Non-pigmented ciliary epithelial cell (primary cell): Measurements from ENCODE around the gene FBLN2.

Experiments
- DNase-seq: peaks from one replicate; pipeline ENCODE4 v3.0.0-alpha.2; 2010; ENCODE audit warnings: low read depth

FBLN2 gene

GRCh38 chr3:13567684-13568514 is 19.0 kb downstream of the FBLN2 start:
- no peak for DNase-seq

- no peak for DNase-seq
Observed at GRCh38 chr3:13568515-13569028, 19.6 kb downstream of the FBLN2 start.

DNA sequence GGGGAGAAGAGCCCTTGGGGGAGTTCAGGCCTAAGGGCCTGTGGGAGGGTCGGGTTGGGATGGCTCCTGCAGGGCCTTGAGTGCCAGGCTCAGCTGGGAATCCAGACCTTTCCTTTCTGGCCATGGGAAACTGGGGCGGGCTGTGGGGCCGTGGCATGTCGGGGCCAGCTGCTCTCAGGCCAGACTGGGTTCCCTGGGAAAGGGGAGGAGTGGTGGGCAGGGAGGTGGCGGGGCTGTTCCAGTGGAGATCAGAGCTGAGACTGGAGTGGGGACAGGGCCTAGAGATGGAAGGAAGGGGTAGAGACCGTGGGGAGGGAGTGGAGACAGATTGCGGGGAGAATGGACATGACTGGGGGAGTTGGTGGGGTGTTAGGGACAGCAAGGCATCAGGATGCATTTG is 20.3 kb downstream of the FBLN2 start:
- DNase-seq = no peak

DNA sequence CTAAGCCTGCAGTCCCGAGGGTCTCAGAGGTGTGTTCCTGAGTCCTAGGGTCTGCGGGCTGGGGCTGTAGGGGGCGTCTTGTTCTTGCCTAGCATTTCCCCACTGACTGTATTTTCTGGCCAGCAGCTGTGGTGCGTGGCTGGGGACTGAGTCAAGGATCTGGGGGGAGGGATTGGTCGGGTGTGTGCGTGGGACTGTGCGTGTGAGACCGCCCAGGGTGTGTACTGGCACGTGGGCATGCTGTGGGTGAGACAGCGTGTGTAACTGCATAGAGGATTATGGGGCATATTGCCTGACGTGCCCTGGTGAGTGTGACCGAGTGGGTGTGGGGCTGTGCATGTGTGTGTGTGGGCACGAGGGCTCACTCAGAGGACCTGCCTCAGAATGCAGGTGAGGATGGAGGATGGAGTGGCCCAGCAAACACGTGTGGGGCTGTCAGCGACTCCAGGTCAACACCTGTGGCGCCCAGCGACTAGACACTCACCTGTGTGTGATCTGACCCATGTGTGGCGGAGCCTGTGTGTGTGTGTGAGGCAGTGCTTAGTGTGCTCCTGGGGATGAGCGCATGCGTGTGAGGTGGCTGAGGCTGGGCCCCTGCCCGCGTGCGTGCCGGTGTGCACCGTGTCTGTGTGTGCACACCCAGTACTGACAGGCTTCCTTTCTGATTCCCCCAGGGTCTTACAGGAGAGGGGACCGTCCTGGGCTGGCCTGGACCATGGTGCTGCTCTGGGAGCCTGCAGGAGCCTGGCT is 20.9 kb downstream of the FBLN2 start:
- DNase-seq = no peak

GRCh38 chr3:13570391-13571194 is 21.7 kb downstream of the FBLN2 start:
- no peak for DNase-seq

DNA sequence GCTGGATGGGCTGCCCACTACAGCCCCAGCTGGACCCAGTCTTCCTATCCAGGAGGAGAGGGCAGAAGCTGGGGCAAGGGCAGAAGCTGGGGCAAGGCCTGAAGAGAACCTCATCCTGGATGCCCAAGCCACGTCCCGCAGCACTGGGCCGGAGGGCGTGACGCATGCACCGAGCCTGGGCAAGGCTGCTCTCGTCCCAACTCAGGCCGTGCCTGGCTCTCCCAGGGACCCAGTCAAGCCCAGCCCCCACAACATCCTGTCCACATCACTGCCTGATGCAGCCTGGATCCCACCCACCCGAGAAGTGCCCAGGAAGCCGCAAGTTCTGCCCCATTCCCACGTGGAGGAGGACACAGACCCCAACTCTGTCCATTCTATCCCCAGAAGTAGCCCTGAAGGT is 22.3 kb downstream of the FBLN2 start:
- DNase-seq = no peak

DNA sequence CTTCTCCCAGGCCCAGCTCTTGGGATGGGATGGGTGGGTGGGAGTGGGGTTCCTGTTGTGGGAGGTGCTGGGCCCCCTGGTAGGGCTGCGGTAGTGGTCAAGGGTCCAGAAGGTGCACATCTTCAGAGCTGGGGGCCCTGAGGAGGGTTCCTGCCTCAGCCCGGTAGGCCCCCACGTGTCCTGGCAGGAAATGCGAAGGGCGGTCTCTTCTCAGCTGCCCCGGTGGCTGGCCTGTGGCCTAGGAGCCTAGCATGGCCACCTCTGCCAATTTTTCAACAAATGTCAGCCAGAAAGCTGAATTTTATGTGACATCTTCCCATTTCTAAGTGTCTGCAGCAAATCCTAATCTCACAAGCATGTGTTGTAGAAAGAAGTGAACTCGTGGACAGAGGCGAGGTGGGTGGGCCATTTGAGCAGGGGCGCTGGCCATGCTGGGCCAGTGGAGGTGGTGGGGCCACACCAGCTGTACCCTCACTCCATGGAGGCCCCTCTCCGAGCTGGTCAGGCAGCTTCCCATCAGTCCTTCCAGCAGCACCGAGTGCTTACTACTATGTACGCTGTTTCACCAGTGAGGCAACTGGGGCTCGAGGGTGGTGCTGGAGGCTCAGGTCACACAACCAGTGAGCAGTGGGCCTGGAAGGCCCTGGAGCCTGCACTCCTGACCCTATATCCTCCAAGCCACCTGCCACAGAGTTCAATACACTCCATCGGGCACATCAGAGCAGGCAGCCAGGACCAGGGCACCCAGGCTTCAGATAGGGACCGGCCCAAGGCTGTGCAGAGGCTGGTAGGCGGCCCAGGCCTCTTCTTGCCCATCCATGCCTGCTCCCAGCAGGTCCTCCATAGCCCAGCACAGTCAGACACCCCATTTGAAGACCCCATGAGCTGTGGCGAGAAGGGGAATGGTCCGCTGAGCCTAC is 23.2 kb downstream of the FBLN2 start:
- no peak for DNase-seq

GRCh38 chr3:13572926-13573623 is 24.1 kb downstream of the FBLN2 start:
- DNase-seq = no peak

GRCh38 chr3:13574083-13574797 is 25.3 kb downstream of the FBLN2 start:
- no peak for DNase-seq

DNA sequence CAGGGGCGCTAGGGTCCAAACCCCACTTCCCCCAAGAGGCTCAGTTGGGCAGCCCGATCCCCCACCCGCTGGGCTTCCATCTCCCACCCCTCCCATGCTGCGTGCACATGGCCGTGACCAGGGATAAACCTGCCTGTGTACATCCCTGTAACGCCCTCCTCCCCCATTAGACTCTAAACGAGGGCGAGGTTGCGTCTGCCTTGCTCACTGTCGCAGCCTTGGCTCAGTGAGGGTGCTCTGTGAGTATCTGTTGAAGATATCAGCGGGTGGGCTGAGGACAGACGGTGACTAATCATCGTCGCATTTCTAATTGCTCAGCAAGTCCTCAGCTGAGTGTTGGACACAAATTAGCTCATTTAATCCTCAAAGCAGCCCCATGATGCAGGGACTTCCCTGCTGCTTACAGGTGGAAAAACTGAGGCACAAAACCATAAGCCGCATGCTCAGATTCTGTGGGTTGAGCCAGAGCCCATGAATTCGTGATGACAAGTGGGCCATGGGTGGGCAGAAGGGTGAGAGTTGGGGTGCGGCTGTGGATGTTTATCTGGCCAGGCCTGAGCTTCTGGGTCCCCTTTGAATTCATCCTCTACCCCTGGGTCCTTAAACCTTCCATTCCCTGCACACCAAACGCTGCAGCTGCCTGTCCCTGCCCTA is 26.0 kb downstream of the FBLN2 start:
- peak; percentile 24 for DNase-seq

DNA sequence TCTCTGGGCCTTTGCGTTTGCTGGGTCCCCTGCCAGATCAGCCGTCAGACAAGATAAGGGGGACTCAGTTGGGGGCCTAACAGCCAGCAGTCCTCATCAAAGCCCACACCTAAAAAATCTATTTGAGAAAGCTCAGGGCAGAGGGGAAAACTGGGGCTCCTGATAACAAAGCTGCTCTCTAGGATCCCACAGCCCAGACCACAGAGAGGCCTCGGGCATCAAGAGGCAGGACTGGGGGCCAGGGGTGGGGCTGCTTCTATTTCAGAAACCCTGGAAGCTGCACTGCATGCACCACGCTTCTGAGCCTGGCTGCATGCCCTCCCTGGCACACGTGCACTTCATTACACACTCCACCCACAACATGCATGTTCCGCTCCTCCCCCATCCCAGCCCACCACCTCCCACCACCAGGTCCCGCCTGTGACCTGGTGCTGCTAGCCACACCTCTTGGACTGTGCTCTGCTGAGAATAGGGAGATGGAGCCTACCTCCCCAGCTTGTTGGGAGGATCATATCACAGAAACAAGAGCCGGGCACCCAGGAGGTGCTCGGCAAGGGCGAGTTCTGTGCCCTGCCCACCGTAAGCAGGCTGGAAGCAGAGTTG is 26.6 kb downstream of the FBLN2 start:
- DNase-seq = no peak

DNA sequence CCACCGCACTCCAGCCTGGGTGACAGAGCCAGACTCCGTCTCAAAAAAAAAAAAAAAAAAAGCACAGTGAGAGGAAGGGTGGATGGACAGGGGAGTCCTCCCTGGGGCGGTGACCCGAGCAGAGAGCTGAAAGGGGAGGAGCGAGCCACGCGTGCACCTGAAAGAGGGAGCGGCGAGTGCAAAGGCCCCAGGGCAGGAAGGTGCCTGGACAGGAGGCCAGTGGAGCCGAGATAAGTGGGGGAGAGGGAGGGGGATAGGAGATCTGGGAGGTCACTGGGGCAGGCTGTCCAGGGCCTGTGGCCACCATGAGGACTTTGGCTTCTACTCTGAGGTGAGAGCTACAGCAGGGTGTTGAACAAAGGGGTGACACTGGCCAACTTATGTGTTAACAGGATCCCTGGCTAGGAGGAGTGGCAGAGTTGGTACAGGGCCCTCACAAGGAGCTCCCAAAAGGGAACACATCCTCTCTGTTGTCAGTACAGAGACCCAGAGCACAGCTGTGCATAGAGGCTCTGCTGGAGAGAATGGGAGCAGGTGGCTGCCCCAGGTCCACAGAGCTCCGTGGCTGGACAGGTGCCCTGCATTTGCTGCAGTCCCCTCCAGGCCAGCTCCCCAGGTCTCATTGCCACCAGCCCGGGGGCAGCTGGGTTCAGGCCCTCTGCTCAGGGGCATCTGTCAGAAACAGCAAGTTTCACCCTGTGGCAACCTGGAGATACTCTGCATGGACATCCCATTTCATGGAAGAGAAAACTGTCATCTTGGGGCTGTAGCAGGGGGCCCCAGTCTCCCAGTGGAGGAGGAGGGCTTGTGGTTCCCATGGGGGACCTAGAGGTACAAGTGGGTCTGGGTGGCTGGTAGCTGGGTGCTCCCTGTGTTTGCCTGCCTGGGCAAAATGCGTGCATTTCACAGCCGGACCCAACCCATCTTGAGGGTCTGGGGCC is 28.5 kb downstream of the FBLN2 start:
- no peak for DNase-seq

DNA sequence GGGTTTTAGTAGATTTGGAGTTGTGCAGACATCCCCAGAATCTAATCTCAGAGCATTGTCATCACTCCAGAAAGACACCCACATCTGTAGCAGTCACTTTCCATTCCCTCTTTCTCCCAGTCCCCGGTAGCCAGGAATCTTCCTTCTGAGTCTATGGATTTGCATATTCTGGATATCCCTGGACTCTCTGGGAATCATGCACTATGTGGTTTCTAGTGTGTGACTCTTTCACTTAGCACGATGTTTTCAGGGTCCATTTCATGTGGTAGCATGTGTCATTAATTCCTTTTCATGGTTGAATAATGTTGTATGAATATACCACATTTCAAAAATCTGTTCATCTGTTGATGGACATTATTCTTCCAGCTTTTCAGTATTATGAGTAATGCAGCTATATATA is 29.3 kb downstream of the FBLN2 start:
- DNase-seq = no peak

GRCh38 chr3:13579063-13579462 is 30.1 kb downstream of the FBLN2 start:
- peak; percentile 75 for DNase-seq

DNA sequence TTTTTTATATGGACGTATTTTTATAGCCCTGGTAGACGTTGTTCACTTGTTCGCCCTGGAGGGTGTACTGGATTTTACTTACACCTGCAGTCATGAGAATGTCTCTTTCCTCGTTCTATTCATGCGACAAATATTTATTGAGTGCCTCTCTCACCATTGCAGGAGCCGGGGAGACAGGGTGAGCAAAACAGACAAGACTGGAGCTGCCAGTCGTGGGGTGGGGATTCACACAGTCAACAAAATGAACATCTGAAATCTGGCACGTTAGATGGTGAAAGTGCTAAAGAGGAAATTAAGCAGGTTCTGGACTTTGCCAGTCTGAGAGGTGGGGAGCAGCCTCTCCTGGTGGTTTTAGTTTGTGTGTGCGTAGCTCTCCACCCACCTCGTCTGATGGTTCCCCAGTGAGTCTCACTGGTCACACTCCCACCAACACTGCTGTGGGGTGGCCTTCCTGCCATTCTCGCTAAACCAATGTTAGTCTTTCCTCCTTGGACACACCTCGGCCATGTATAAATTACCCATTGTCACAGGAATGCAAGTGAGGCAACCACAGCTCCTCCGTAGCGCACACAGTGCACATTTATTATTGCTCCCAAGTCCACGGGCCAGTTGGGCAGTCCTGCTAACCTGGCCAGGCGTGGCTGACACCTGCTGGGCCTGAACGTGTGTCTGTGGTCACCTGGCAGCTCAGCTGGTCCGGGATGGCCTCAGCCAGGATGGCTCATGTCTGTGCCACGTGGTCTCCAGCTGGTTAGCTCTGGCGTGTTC is 31.5 kb downstream of the FBLN2 start:
- no peak for DNase-seq

GRCh38 chr3:13581485-13582365 is 32.8 kb downstream of the FBLN2 start:
- DNase-seq = no peak
